GM23338 (cell line): ENCODE results near the gene SLC25A30. TPM values are rescaled to one million over a fixed set of nuclear protein-coding genes. Genes with fewer than 3 reads are reported as not detected.

Experiments used
- ATAC-seq: fragments of 200-7000 bp; cut with Tn5 transposase; 3 replicates; pipeline ENCODE4 v1.9.1; 2020
- DNase-seq: peaks from one replicate; pipeline ENCODE4 v3.0.0-alpha.2; 2015; ENCODE audit warnings: low spot score
- H2AFZ ChIP-seq: fragments of 200-600 bp; sonication (generic); 2 replicates; pipeline ENCODE4 v1.8.0; 2016; ENCODE audit warnings: antibody characterized with exemption, mild to moderate bottlenecking, moderate library complexity
- H3F3A ChIP-seq: fragments of 200-600 bp; sonication (generic); replicated peaks from 2 replicates; pipeline ENCODE4 v1.8.0; 2017; ENCODE audit warnings: antibody characterized with exemption, mixed run types, low read depth
- H3K27ac ChIP-seq: fragments of 200-600 bp; sonication (generic); 2 replicates; pipeline ENCODE4 v1.6.1; 2016; ENCODE audit warnings: low read depth
- H3K27me3 ChIP-seq: fragments of 200-600 bp; sonication (generic); 2 replicates; pipeline ENCODE4 v1.8.0; 2016; ENCODE audit warnings: mild to moderate bottlenecking, mixed run types, moderate library complexity; ENCODE audit not compliant: insufficient read depth
- H3K36me3 ChIP-seq: fragments of 200-600 bp; sonication (generic); 2 replicates; pipeline ENCODE4 v1.8.0; 2016; ENCODE audit warnings: mild to moderate bottlenecking; ENCODE audit not compliant: insufficient read depth
- H3K4me1 ChIP-seq: fragments of 200-600 bp; sonication (generic); 2 replicates; pipeline ENCODE4 v1.8.0; 2016; ENCODE audit warnings: mild to moderate bottlenecking, moderate library complexity; ENCODE audit not compliant: insufficient read depth
- H3K4me2 ChIP-seq: fragments of 200-600 bp; sonication (generic); 2 replicates; pipeline ENCODE4 v1.7.1; 2017; ENCODE audit warnings: mixed run types
- H3K4me3 ChIP-seq: fragments of 200-600 bp; sonication (generic); 2 replicates; pipeline ENCODE4 v1.6.1; 2016; ENCODE audit warnings: mixed run types
- H3K79me2 ChIP-seq: fragments of 200-600 bp; sonication (generic); replicated peaks from 2 replicates; pipeline ENCODE4 v1.8.0; 2017; ENCODE audit warnings: mild to moderate bottlenecking; ENCODE audit not compliant: insufficient read depth
- H3K9me2 ChIP-seq: fragments of 200-600 bp; sonication (generic); 2 replicates; pipeline ENCODE4 v1.8.0; 2017; ENCODE audit not compliant: insufficient read depth
- H4K20me1 ChIP-seq: fragments of 200-600 bp; sonication (generic); replicated peaks from 2 replicates; pipeline ENCODE4 v1.8.0; 2017; ENCODE audit warnings: mild to moderate bottlenecking; ENCODE audit not compliant: insufficient read depth
- H3K27ac Mint-ChIP-seq: 2 replicates; pipeline ENCODE4 v1.8.0; 2020; ENCODE audit warnings: inconsistent platforms, mild to moderate bottlenecking, moderate library complexity, mixed read lengths
- H3K27me3 Mint-ChIP-seq: 3 replicates; pipeline ENCODE4 v1.8.0; 2022; ENCODE audit warnings: low read depth, mild to moderate bottlenecking, moderate library complexity, mixed read lengths, inconsistent platforms; ENCODE audit not compliant: insufficient read depth, poor library complexity
- H3K36me3 Mint-ChIP-seq: 3 replicates; pipeline ENCODE4 v1.8.0; 2021; ENCODE audit warnings: low read depth, mild to moderate bottlenecking, inconsistent platforms, moderate library complexity, mixed read lengths
- H3K4me1 Mint-ChIP-seq: 3 replicates; pipeline ENCODE4 v1.8.0; 2020; ENCODE audit warnings: mild to moderate bottlenecking, inconsistent platforms, mixed read lengths
- H3K4me3 Mint-ChIP-seq: 3 replicates; pipeline ENCODE4 v1.8.0; 2021; ENCODE audit warnings: moderate library complexity, mild to moderate bottlenecking, inconsistent platforms, mixed read lengths
- H3K9me3 Mint-ChIP-seq: 3 replicates; pipeline ENCODE4 v1.8.0; 2020; ENCODE audit warnings: moderate library complexity, mild to moderate bottlenecking, inconsistent platforms, mixed read lengths
- CREB1 ChIP-seq: fragments of 250-450 bp; sonication (Bioruptor Pico); IDR thresholded peaks from 2 replicates; pipeline ENCODE4 v1.5.0; 2020; ENCODE audit warnings: low read depth, mild to moderate bottlenecking, moderate library complexity
- EZH2 ChIP-seq: fragments of 200-600 bp; sonication (generic); IDR thresholded peaks from one replicate; pipeline ENCODE4 v1.8.0; 2017; ENCODE audit warnings: antibody characterized with exemption, mild to moderate bottlenecking, low read depth; ENCODE audit not compliant: unreplicated experiment
- EZH2phosphoT487 ChIP-seq: fragments of 200-600 bp; sonication (generic); IDR thresholded peaks from one replicate; pipeline ENCODE4 v1.8.1; 2018; ENCODE audit warnings: antibody characterized with exemption; ENCODE audit not compliant: unreplicated experiment
- JUNB ChIP-seq: IDR thresholded peaks from one replicate; pipeline ENCODE4 v1.6.1; 2016; ENCODE audit warnings: antibody characterized with exemption; ENCODE audit not compliant: unreplicated experiment
- NANOG ChIP-seq: IDR thresholded peaks from 2 replicates; pipeline ENCODE4 v1.6.1; 2016; ENCODE audit warnings: antibody characterized with exemption, borderline replicate concordance
- POLR2AphosphoS5 ChIP-seq: IDR thresholded peaks from 2 replicates; pipeline ENCODE4 v1.6.1; 2016; ENCODE audit warnings: antibody characterized with exemption, low read depth
- STAT1 ChIP-seq: IDR thresholded peaks from one replicate; pipeline ENCODE4 v1.6.1; 2016; ENCODE audit warnings: antibody characterized with exemption; ENCODE audit not compliant: unreplicated experiment
- ZNF114 ChIP-seq: fragments of 250-450 bp; sonication (Bioruptor Pico); IDR thresholded peaks from 2 replicates; pipeline ENCODE4 v1.5.0; 2020; ENCODE audit warnings: mild to moderate bottlenecking, moderate library complexity
- ZNF331 ChIP-seq: fragments of 250-450 bp; sonication (Bioruptor Pico); IDR thresholded peaks from 2 replicates; pipeline ENCODE4 v1.5.0; 2020; ENCODE audit warnings: low read depth, mild to moderate bottlenecking, moderate library complexity
- polyA plus RNA-seq: library from polyadenylated mRNA; unstranded; fragments of >200 nt; fragmentation: Nextera tagmentation; extraction: Ambion mirVana; gene quantifications from 2 replicates; pipeline ENCODE4 v1.2.1, GENCODE V29; 2016
- total RNA-seq: library from RNA; depleted of rRNA; stranded (reverse); fragments of >200 nt; shearing (Covaris generic); gene quantifications from 2 replicates; pipeline ENCODE4 v1.2.3, GENCODE V29; 2014
- TF ChIP-seq, protein P1 (sequence below): fragments of 250-450 bp; sonication (Bioruptor Pico); IDR thresholded peaks from 2 replicates; pipeline ENCODE4 v1.5.0; 2020; ENCODE audit warnings: mild to moderate bottlenecking, moderate library complexity
- TF ChIP-seq, protein P2 (sequence below), 2 experiments: fragments of 200-600 bp in 1 of 2; sonication (generic) in 1 of 2; conservative IDR thresholded peaks; 2 replicates each; pipeline versions ENCODE4 v1.5.1 to v1.6.1; 2016 to 2017; ENCODE audit warnings: antibody characterized with exemption in 2 of 2, low read depth in 2 of 2, mild to moderate bottlenecking in 2 of 2, moderate library complexity in 1 of 2
- TF ChIP-seq, protein P3 (sequence below): IDR thresholded peaks from one replicate; pipeline ENCODE4 v1.6.1; 2018; ENCODE audit warnings: antibody characterized with exemption; ENCODE audit not compliant: unreplicated experiment
- TF ChIP-seq, protein P4 (sequence below): IDR thresholded peaks from 2 replicates; pipeline ENCODE4 v1.6.1; 2016; ENCODE audit warnings: antibody characterized with exemption

Gene SLC25A30
- total and polyA plus RNA-seq, 2 experiments from 2014 or later: 2.0 to 7.5 TPM

DNA sequence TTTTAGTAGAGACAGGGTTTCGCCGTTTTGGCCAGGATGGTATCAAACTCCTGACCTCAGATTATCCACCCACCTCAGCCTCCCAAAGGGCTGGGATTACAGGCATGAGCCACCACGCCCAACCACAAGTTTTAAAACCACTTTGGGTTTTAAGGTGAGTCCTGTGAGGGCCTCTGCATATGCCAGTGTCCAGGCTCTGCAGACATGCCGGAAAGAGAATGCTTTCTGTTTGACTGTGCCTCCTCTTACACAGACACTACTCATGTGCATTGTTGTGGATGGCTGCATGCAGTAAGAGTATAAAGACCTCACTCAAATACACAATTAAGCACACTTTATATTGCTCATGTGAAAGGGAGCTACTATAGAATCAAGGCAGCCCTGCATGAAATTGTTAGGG is 20.8 kb upstream of the SLC25A30 start:
- Mint-ChIP-seq H3K9me3 (no peaks in the 10 kb centered on the region), H3K4me1 (peaks cover 5% of the 10 kb centered on the region; the same call in 2 of the 3 replicates), H3K4me3 (no peak overlapping the region), H3K36me3 (no peaks in the 10 kb centered on the region), H3K27me3 (peaks cover 8% of the 10 kb centered on the region), H3K27ac (no peak overlapping the region)
- no peaks in the 10 kb centered on the region for H3K79me2 ChIP-seq
- no peaks in the 10 kb centered on the region for H3K27me3 ChIP-seq
- H3K9me2 ChIP-seq: peaks cover 3% of the 10 kb centered on the region; the same call in 1 of the 2 replicates
- no peak overlapping the region for H3K4me2 ChIP-seq
- H3K4me1 ChIP-seq: peaks cover 6% of the 10 kb centered on the region; the same call in 1 of the 2 replicates
- H3F3A ChIP-seq: no peaks in the 10 kb centered on the region
- H3K36me3 ChIP-seq: no peaks in the 10 kb centered on the region
- no peak overlapping the region for H3K27ac ChIP-seq
- no peak overlapping the region for H3K4me3 ChIP-seq
- no peak for DNase-seq
- H2AFZ ChIP-seq: peak overlapping the region; percentile 40; the same call in 1 of the 2 replicates
- TF ChIP-seq ZNF331 (CRISPR knock-in tag) (no peak), STAT1 (no peak), CREB1 (CRISPR knock-in tag) (no peak), EZH2phosphoT487 (no peak), NANOG (no peak), EZH2 (no peak), POLR2AphosphoS5 (no peak), JUNB (no peak), ZNF114 (CRISPR knock-in tag) (no peak)
- TF ChIP-seq, protein P1, sequence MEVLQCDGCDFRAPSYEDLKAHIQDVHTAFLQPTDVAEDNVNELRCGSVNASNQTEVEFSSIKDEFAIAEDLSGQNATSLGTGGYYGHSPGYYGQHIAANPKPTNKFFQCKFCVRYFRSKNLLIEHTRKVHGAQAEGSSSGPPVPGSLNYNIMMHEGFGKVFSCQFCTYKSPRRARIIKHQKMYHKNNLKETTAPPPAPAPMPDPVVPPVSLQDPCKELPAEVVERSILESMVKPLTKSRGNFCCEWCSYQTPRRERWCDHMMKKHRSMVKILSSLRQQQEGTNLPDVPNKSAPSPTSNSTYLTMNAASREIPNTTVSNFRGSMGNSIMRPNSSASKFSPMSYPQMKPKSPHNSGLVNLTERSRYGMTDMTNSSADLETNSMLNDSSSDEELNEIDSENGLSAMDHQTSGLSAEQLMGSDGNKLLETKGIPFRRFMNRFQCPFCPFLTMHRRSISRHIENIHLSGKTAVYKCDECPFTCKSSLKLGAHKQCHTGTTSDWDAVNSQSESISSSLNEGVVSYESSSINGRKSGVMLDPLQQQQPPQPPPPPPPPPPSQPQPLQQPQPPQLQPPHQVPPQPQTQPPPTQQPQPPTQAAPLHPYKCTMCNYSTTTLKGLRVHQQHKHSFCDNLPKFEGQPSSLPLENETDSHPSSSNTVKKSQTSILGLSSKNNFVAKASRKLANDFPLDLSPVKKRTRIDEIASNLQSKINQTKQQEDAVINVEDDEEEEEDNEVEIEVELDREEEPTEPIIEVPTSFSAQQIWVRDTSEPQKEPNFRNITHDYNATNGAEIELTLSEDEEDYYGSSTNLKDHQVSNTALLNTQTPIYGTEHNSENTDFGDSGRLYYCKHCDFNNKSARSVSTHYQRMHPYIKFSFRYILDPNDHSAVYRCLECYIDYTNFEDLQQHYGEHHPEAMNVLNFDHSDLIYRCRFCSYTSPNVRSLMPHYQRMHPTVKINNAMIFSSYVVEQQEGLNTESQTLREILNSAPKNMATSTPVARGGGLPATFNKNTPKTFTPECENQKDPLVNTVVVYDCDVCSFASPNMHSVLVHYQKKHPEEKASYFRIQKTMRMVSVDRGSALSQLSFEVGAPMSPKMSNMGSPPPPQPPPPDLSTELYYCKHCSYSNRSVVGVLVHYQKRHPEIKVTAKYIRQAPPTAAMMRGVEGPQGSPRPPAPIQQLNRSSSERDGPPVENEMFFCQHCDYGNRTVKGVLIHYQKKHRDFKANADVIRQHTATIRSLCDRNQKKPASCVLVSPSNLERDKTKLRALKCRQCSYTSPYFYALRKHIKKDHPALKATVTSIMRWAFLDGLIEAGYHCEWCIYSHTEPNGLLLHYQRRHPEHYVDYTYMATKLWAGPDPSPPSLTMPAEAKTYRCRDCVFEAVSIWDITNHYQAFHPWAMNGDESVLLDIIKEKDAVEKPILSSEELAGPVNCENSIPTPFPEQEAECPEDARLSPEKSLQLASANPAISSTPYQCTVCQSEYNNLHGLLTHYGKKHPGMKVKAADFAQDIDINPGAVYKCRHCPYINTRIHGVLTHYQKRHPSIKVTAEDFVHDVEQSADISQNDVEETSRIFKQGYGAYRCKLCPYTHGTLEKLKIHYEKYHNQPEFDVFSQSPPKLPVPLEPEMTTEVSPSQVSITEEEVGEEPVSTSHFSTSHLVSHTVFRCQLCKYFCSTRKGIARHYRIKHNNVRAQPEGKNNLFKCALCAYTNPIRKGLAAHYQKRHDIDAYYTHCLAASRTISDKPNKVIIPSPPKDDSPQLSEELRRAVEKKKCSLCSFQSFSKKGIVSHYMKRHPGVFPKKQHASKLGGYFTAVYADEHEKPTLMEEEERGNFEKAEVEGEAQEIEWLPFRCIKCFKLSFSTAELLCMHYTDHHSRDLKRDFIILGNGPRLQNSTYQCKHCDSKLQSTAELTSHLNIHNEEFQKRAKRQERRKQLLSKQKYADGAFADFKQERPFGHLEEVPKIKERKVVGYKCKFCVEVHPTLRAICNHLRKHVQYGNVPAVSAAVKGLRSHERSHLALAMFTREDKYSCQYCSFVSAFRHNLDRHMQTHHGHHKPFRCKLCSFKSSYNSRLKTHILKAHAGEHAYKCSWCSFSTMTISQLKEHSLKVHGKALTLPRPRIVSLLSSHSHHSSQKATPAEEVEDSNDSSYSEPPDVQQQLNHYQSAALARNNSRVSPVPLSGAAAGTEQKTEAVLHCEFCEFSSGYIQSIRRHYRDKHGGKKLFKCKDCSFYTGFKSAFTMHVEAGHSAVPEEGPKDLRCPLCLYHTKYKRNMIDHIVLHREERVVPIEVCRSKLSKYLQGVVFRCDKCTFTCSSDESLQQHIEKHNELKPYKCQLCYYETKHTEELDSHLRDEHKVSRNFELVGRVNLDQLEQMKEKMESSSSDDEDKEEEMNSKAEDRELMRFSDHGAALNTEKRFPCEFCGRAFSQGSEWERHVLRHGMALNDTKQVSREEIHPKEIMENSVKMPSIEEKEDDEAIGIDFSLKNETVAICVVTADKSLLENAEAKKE: no peak
- TF ChIP-seq, protein P2, sequence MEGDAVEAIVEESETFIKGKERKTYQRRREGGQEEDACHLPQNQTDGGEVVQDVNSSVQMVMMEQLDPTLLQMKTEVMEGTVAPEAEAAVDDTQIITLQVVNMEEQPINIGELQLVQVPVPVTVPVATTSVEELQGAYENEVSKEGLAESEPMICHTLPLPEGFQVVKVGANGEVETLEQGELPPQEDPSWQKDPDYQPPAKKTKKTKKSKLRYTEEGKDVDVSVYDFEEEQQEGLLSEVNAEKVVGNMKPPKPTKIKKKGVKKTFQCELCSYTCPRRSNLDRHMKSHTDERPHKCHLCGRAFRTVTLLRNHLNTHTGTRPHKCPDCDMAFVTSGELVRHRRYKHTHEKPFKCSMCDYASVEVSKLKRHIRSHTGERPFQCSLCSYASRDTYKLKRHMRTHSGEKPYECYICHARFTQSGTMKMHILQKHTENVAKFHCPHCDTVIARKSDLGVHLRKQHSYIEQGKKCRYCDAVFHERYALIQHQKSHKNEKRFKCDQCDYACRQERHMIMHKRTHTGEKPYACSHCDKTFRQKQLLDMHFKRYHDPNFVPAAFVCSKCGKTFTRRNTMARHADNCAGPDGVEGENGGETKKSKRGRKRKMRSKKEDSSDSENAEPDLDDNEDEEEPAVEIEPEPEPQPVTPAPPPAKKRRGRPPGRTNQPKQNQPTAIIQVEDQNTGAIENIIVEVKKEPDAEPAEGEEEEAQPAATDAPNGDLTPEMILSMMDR (conservative IDR thresholded peaks at IDR 0.05; ENCODE audit: low read depth in 2 of 2): no peak
- TF ChIP-seq, protein P3, sequence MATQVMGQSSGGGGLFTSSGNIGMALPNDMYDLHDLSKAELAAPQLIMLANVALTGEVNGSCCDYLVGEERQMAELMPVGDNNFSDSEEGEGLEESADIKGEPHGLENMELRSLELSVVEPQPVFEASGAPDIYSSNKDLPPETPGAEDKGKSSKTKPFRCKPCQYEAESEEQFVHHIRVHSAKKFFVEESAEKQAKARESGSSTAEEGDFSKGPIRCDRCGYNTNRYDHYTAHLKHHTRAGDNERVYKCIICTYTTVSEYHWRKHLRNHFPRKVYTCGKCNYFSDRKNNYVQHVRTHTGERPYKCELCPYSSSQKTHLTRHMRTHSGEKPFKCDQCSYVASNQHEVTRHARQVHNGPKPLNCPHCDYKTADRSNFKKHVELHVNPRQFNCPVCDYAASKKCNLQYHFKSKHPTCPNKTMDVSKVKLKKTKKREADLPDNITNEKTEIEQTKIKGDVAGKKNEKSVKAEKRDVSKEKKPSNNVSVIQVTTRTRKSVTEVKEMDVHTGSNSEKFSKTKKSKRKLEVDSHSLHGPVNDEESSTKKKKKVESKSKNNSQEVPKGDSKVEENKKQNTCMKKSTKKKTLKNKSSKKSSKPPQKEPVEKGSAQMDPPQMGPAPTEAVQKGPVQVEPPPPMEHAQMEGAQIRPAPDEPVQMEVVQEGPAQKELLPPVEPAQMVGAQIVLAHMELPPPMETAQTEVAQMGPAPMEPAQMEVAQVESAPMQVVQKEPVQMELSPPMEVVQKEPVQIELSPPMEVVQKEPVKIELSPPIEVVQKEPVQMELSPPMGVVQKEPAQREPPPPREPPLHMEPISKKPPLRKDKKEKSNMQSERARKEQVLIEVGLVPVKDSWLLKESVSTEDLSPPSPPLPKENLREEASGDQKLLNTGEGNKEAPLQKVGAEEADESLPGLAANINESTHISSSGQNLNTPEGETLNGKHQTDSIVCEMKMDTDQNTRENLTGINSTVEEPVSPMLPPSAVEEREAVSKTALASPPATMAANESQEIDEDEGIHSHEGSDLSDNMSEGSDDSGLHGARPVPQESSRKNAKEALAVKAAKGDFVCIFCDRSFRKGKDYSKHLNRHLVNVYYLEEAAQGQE: no peak
- TF ChIP-seq, protein P4, sequence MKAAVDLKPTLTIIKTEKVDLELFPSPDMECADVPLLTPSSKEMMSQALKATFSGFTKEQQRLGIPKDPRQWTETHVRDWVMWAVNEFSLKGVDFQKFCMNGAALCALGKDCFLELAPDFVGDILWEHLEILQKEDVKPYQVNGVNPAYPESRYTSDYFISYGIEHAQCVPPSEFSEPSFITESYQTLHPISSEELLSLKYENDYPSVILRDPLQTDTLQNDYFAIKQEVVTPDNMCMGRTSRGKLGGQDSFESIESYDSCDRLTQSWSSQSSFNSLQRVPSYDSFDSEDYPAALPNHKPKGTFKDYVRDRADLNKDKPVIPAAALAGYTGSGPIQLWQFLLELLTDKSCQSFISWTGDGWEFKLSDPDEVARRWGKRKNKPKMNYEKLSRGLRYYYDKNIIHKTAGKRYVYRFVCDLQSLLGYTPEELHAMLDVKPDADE: no peak
- ATAC-seq: no peak
- no peaks in the 10 kb centered on the region for H4K20me1 ChIP-seq
